Nephron progenitor cell (in vitro differentiated cells): ENCODE measurements around the gene AMIGO3.

ENCODE experiments used
- DNase-seq: peaks from one replicate; pipeline ENCODE4 v3.0.0; 2021
- H3K27ac Mint-ChIP-seq: 2 replicates; pipeline ENCODE4 v1.8.0; 2021; ENCODE audit warnings: mild to moderate bottlenecking, moderate library complexity, mixed read lengths
- H3K27me3 Mint-ChIP-seq: 2 replicates; pipeline ENCODE4 v1.8.0; 2021; ENCODE audit warnings: mild to moderate bottlenecking, low read depth, mixed read lengths; ENCODE audit not compliant: poor library complexity
- H3K36me3 Mint-ChIP-seq: 2 replicates; pipeline ENCODE4 v1.8.0; 2021; ENCODE audit warnings: low read depth, mixed read lengths
- H3K4me1 Mint-ChIP-seq: 2 replicates; pipeline ENCODE4 v1.8.0; 2021; ENCODE audit warnings: mixed read lengths
- H3K4me3 Mint-ChIP-seq: 2 replicates; pipeline ENCODE4 v1.8.0; 2021; ENCODE audit warnings: mild to moderate bottlenecking, moderate library complexity, mixed read lengths
- H3K9me3 Mint-ChIP-seq: 2 replicates; pipeline ENCODE4 v1.8.0; 2021; ENCODE audit warnings: mild to moderate bottlenecking, moderate library complexity, mixed read lengths
- TF ChIP-seq, protein P1 (sequence below): fragments of 200-600 bp; sonication (generic); IDR thresholded peaks from 2 replicates; pipeline ENCODE4 v1.5.0; 2021; ENCODE audit warnings: antibody characterized with exemption

The AMIGO3 gene

DNA sequence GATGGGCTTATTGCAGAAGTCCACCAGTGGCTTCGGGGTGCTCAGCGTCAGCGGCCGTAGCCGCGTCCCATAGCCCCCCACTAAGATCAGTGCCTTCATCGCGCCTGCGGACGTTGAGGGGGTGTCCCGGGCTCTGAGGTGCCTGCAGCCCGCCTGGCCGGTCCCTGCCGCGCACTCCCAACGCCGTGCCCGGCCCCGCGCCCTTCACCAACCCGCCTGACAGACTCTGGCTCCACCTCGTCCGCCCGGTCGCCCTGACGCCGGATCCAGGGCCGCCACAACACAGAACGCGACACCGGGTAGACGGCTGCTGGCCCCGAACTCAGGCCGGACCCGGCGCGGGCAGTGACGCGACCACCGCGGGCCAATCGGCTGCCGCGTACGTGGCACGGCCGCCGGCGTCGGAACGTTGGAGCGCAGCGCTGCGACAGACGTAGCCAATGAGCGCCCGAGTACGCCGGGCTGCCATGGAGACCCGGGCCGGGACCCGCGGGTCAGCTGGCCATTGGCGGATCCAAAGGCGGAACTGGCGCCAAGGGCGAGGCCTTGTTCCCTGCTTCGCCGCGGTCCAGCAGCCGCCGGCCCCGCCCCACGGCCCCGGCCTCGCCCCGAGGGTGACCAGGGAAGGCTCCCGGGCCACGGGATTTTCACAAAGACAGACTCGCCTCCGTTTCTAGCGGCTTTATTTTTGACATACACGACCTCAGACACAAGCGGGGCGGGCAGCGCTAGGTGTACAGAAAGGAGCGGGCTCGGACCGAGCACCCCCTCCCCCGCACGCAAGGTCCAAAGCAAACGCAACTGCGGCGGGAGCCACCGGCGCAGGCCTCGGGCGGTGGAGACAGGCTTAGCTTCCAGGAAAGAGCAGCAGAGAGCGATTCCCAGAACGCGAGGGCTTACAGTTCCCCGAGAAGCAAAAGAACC lies 4.4 kb upstream of the AMIGO3 start, which contains the start of gene GMPPB:
Gene GMPPB, minus strand, starts transcription at position 324 of the 924 bp plus-strand sequence. Its CDS starts 225 bp downstream, at position 99.
- TF ChIP-seq, protein P1, sequence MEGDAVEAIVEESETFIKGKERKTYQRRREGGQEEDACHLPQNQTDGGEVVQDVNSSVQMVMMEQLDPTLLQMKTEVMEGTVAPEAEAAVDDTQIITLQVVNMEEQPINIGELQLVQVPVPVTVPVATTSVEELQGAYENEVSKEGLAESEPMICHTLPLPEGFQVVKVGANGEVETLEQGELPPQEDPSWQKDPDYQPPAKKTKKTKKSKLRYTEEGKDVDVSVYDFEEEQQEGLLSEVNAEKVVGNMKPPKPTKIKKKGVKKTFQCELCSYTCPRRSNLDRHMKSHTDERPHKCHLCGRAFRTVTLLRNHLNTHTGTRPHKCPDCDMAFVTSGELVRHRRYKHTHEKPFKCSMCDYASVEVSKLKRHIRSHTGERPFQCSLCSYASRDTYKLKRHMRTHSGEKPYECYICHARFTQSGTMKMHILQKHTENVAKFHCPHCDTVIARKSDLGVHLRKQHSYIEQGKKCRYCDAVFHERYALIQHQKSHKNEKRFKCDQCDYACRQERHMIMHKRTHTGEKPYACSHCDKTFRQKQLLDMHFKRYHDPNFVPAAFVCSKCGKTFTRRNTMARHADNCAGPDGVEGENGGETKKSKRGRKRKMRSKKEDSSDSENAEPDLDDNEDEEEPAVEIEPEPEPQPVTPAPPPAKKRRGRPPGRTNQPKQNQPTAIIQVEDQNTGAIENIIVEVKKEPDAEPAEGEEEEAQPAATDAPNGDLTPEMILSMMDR: no peak
- peaks cover 20% of the 10 kb centered on the region for H3K36me3 Mint-ChIP-seq
- peak within 1 kb of the TSS; percentile 99 for H3K27ac Mint-ChIP-seq

DNA sequence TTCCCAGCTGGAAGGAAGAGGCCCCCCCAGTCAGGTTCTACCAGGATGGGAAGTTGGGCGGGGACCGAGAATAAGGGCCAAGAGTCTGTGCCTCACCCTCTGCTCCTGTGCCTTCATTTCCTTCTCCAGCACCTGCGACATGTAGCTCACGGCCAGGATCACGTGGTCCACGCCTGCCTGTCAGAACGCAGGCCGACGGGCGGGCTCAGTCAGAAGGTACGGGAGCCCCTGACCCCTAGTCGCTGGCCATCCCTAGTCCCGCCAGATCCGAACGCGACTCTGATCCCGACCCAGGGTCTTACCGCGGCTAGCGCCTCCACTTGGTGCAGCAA lies 3.8 kb upstream of the AMIGO3 start:
- Mint-ChIP-seq H3K27ac (peak overlapping the region; percentile 99), H3K4me3 (peak overlapping the region; percentile 90), H3K36me3 (peaks cover 15% of the 10 kb centered on the region), H3K4me1 (peaks cover 36% of the 10 kb centered on the region), H3K9me3 (no peaks in the 10 kb centered on the region), H3K27me3 (no peaks in the 10 kb centered on the region)
- DNase-seq: peak; percentile 48
- TF ChIP-seq, protein P1: no peak

More for the DNA sequence above, 4.4 kb upstream of the AMIGO3 start, which contains the start of gene GMPPB:
- peak; percentile 94 for DNase-seq
- H3K27me3 Mint-ChIP-seq: no peaks in the 10 kb centered on the region
- H3K4me3 Mint-ChIP-seq: peak within 1 kb of the TSS; percentile 90
- no peaks in the 10 kb centered on the region for H3K9me3 Mint-ChIP-seq
- H3K4me1 Mint-ChIP-seq: peaks cover 31% of the 10 kb centered on the region

DNA sequence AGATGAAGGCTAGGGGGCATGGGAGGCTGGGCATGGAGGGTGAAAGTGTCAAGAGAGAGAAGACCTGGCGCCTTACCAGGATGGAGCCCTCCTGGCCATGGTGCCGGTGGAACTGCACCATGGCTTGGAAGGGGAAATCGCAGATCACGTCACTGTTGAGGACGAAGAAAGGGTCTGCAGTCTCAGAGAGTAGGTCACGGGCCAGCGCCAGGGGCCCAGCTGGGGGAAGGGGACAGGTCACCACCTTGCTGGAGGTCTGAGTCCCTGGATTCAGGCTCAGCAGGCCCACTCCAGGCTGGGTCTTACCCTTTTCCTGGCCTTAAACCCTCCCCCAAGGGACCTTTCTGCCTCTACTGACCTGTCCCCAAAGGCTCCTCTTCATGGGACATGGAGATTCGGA lies 3.4 kb upstream of the AMIGO3 start:
- Mint-ChIP-seq H3K27me3 (no peaks in the 10 kb centered on the region), H3K9me3 (no peaks in the 10 kb centered on the region), H3K4me1 (peaks cover 36% of the 10 kb centered on the region)

GRCh38 chr3:49721896-49722781 lies 2.7 kb upstream of the AMIGO3 start:
- no peak for DNase-seq
- no peaks in the 10 kb centered on the region for H3K27me3 Mint-ChIP-seq
- no peaks in the 10 kb centered on the region for H3K9me3 Mint-ChIP-seq
- H3K4me1 Mint-ChIP-seq: peaks cover 41% of the 10 kb centered on the region
- peak overlapping the region; percentile 48 for H3K27ac Mint-ChIP-seq
- peak overlapping the region; percentile 90 for H3K4me3 Mint-ChIP-seq
- TF ChIP-seq, protein P1: no peak
- peaks cover 7% of the 10 kb centered on the region for H3K36me3 Mint-ChIP-seq

More for the DNA sequence above, 3.4 kb upstream of the AMIGO3 start:
- H3K36me3 Mint-ChIP-seq: peaks cover 11% of the 10 kb centered on the region
- TF ChIP-seq, protein P1: no peak
- DNase-seq: no peak
- peak overlapping the region; percentile 90 for H3K4me3 Mint-ChIP-seq
- peak overlapping the region; percentile 99 for H3K27ac Mint-ChIP-seq

DNA sequence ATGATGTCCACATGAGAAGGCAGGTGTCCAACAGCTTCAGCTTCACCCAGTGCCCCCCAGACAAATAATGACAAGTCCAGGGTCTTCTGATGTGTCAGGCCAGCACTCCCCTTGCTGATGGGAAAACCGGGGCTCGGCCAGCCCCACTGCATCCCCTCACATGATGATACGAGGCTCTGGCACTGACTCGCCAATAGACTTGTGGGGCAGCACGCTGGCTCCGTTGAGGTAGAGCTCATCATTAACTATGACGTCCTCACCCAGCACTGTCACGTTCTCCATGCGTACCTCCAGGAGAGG lies 2.1 kb upstream of the AMIGO3 start:
- Mint-ChIP-seq H3K4me3 (no peak overlapping the region), H3K9me3 (no peaks in the 10 kb centered on the region), H3K4me1 (peaks cover 41% of the 10 kb centered on the region), H3K27me3 (no peaks in the 10 kb centered on the region), H3K27ac (no peak overlapping the region), H3K36me3 (peaks cover 7% of the 10 kb centered on the region)
- no peak for DNase-seq
- TF ChIP-seq, protein P1: no peak
